Gastroesophageal sphincter (tissue), 3 donors: ENCODE results near the gene RNF103.
A peak's percentile ranks its signal among the peaks of the same experiment; 100 is the strongest.

ENCODE experiments used
- POLR2A ChIP-seq, 2 donors: fragments of 450-650 bp; IDR thresholded peaks; one replicate each; pipeline ENCODE4 v1.6.1; 2017; ENCODE audit warnings: antibody characterized with exemption in 2 of 2, mild to moderate bottlenecking in 2 of 2, moderate library complexity in 1 of 2
- POLR2AphosphoS5 ChIP-seq: sonication (generic); formaldehyde crosslinking; IDR thresholded peaks from one replicate; pipeline ENCODE4 v1.6.1; 2017; ENCODE audit warnings: antibody characterized with exemption
- TF ChIP-seq, protein P1 (sequence below), 4 experiments: fragments of 200-600 bp in 2 of 4; fragments of 450-650 bp in 2 of 4; sonication (generic) in 1 of 4; IDR thresholded peaks; one replicate each; pipeline ENCODE4 v1.5.1; 2017 to 2019; ENCODE audit warnings: antibody characterized with exemption in 4 of 4, mild to moderate bottlenecking in 2 of 4, moderate library complexity in 2 of 4

DNA sequence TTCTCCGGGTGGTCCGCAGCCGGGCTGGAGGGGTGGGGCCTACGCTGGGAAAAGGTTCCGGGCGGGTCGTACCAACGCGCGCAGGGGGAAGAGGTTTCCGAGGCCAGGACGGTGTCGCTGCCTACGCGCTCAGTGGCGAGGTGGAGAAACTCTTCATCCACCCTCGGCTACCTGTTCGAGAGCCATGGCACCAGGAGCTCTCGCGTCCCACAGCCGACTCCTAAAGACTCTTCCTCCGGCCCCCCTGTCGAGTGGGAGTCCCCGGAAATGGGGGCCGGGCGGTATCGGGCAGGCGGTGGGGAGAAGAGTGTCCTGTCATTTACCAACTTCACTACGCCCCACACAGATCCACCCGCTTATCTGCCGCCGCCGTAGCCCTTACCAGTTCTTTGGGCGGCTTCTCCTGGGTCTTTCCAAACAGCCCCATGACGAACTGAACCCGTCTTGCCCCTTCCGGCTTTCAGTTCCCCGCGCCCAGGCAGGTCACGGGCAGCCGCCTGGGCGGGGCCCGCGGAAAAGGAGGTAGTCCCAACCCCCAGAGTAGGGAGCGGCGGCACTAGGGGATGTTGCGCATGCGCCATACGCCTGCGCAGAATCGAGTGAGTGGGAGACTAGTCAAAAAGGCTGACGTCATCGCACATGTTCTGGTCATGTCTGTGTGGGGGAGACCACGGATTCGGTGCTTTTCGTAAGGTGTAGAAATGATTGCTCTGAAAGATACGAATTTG, 60.6 kb downstream of the RNF103 start, which contains the start of gene CHMP3:
- TF ChIP-seq, protein P1, sequence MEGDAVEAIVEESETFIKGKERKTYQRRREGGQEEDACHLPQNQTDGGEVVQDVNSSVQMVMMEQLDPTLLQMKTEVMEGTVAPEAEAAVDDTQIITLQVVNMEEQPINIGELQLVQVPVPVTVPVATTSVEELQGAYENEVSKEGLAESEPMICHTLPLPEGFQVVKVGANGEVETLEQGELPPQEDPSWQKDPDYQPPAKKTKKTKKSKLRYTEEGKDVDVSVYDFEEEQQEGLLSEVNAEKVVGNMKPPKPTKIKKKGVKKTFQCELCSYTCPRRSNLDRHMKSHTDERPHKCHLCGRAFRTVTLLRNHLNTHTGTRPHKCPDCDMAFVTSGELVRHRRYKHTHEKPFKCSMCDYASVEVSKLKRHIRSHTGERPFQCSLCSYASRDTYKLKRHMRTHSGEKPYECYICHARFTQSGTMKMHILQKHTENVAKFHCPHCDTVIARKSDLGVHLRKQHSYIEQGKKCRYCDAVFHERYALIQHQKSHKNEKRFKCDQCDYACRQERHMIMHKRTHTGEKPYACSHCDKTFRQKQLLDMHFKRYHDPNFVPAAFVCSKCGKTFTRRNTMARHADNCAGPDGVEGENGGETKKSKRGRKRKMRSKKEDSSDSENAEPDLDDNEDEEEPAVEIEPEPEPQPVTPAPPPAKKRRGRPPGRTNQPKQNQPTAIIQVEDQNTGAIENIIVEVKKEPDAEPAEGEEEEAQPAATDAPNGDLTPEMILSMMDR (IDR thresholded peaks at IDR 0.05) = no peak
- TF ChIP-seq POLR2AphosphoS5 (peak; percentile 27), POLR2A (IDR thresholded peaks at IDR 0.05) (peak; percentile 40 to 69)
